Esophagus muscularis mucosa (tissue), 4 donors: ENCODE results near the gene ZNF69. TPM values are rescaled to one million over a fixed set of nuclear protein-coding genes. Genes with fewer than 3 reads are reported as not detected.
"Not testable (repeated sequence)": the region's sequence is repeated elsewhere in the genome, so short reads cannot be mapped to it uniquely, and the experiment has no call there.

Source experiments
- DNase-seq: peaks from one replicate; pipeline ENCODE4 v3.0.0-alpha.2; 2017; ENCODE audit errors: extremely low spot score
- H3K27ac ChIP-seq, 4 donors: fragments of 200-600 bp; sonication (generic); replicated peaks in 1 of 4; 1 replicate in 3 of 4; 2 replicates in 1 of 4; pipeline ENCODE4 v1.5.1; 2016 to 2019; ENCODE audit warnings: mild to moderate bottlenecking in 1 of 4
- H3K27me3 ChIP-seq, 4 donors: fragments of 200-600 bp; sonication (generic); one replicate each; pipeline versions ENCODE4 v1.5.1 to v1.6.0; 2016 to 2019
- H3K36me3 ChIP-seq, 4 donors: fragments of 200-600 bp; sonication (generic); one replicate each; pipeline ENCODE4 v1.5.1; 2016 to 2019
- H3K4me1 ChIP-seq, 4 donors: fragments of 200-600 bp; sonication (generic); one replicate each; pipeline ENCODE4 v1.5.1; 2016 to 2019
- H3K4me3 ChIP-seq, 4 donors: fragments of 200-600 bp; sonication (generic); 1 replicate in 2 of 4; 2 replicates in 2 of 4; pipeline ENCODE4 v1.5.1; 2016 to 2019; ENCODE audit warnings: mild to moderate bottlenecking in 4 of 4, moderate library complexity in 1 of 4
- H3K9me3 ChIP-seq, 4 donors: fragments of 200-600 bp; sonication (generic); 1 replicate in 3 of 4; 2 replicates in 1 of 4; pipeline ENCODE4 v1.5.1; 2016 to 2019
- EP300 ChIP-seq: sonication (generic); formaldehyde crosslinking; IDR thresholded peaks from one replicate; pipeline ENCODE4 v1.6.1; 2017; ENCODE audit warnings: antibody characterized with exemption
- POLR2A ChIP-seq: fragments of 450-650 bp; IDR thresholded peaks from one replicate; pipeline ENCODE4 v1.6.1; 2017; ENCODE audit warnings: antibody characterized with exemption, moderate library complexity, mild to moderate bottlenecking, low read depth
- POLR2AphosphoS5 ChIP-seq, 2 donors: sonication (generic); formaldehyde crosslinking; IDR thresholded peaks; one replicate each; pipeline ENCODE4 v1.6.1; 2017; ENCODE audit warnings: antibody characterized with exemption in 2 of 2
- WGBS: methylation state at CpG from one replicate; pipeline ENCODE4 v1.1.5; 2018; 5-methylcytosine and 5-hydroxymethylcytosine counted together
- intact Hi-C: fragments of 100-400 bp; cut with DNase I; formaldehyde crosslinking; loops from one replicate; pipeline ENCODE4 v1.15.1; 2023
- total RNA-seq, 4 donors: library from RNA; depleted of rRNA; stranded (reverse); fragments of >200 nt; gene quantifications; one replicate each; pipeline versions ENCODE4 v1.1.0 to v1.2.1, GENCODE V29; 2016
- TF ChIP-seq, protein P1 (sequence below), 3 experiments: fragments of 200-600 bp in 2 of 3; fragments of 450-650 bp in 1 of 3; sonication (generic) in 2 of 3; IDR thresholded peaks; one replicate each; pipeline ENCODE4 v1.5.1; 2017 to 2019; ENCODE audit warnings: antibody characterized with exemption in 3 of 3, mild to moderate bottlenecking in 2 of 3, moderate library complexity in 1 of 3

The ZNF69 gene
- total RNA-seq, 4 donors from 2014 or later = 3.8 to 8.2 (median 6.9) TPM

DNA sequence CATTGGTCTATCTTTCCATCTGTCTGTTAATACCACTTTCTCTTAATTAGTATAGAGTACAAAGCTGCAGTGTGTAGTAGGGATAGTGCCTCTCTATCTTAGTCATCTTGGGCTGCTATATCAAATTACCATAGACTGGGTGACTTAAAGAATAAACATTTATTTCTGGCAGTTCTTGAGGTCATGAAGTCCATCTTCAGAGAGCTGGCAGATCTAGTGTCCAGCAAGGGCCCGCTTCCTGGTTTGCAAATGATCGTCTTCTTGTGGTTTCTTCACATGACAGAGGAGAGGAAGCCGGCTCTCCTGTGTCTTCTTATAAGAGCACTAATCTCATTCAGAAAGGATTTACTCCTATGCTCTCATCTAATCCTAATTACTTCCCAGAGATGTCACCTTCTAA is 43.5 kb downstream of the ZNF69 start:
- TF ChIP-seq POLR2AphosphoS5 (IDR thresholded peaks at IDR 0.05) = no peak
- no peak for TF ChIP-seq EP300
- TF ChIP-seq, protein P1, sequence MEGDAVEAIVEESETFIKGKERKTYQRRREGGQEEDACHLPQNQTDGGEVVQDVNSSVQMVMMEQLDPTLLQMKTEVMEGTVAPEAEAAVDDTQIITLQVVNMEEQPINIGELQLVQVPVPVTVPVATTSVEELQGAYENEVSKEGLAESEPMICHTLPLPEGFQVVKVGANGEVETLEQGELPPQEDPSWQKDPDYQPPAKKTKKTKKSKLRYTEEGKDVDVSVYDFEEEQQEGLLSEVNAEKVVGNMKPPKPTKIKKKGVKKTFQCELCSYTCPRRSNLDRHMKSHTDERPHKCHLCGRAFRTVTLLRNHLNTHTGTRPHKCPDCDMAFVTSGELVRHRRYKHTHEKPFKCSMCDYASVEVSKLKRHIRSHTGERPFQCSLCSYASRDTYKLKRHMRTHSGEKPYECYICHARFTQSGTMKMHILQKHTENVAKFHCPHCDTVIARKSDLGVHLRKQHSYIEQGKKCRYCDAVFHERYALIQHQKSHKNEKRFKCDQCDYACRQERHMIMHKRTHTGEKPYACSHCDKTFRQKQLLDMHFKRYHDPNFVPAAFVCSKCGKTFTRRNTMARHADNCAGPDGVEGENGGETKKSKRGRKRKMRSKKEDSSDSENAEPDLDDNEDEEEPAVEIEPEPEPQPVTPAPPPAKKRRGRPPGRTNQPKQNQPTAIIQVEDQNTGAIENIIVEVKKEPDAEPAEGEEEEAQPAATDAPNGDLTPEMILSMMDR (IDR thresholded peaks at IDR 0.05) = no peak
- TF ChIP-seq POLR2A = no peak
- intact Hi-C loops = no loop called here
- H3K27ac ChIP-seq = no peak overlapping the region

DNA sequence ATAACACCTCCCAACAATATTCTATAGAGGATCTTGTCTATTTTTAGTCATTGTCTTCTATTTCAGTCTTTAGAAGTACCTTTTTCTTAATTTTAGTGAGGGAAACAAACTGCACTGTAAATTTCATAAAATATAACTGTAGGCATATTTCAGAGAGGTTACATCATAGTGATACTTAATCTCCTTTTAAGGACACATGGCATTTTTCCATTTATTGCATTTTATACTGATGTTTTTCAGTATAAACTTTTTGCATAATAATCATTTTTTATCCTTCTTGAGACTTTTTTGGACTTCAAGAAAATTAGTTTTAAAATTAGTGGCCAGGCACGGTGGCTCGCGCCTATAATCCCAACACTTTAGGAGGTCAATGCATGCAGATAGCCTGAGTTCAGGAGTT is 43.9 kb downstream of the ZNF69 start:
- Histone ChIP-seq H3K27ac (no peak overlapping the region), H3K36me3 (peaks cover 0 to 3% (median 0%) of the 10 kb centered on the region in 4 donors), H3K27me3 (no peaks in the 10 kb centered on the region), H3K4me3 (no peak overlapping the region), H3K9me3 (peaks cover 0 to 4% (median 0%) of the 10 kb centered on the region in 4 donors), H3K4me1 (peaks cover 0 to 15% (median 9%) of the 10 kb centered on the region in 4 donors)
- TF ChIP-seq EP300 (no peak), POLR2A (no peak), POLR2AphosphoS5 (IDR thresholded peaks at IDR 0.05) (no peak)
- TF ChIP-seq, protein P1 (IDR thresholded peaks at IDR 0.05) = no peak
- intact Hi-C loops = no loop called here
- 98% methylated on average over 3 of the region's 3 CpGs for WGBS
- no peak for DNase-seq

More for the DNA sequence above, 43.5 kb downstream of the ZNF69 start:
- Histone ChIP-seq H3K4me3 (no peak overlapping the region), H3K36me3 (peaks cover 0 to 3% (median 0%) of the 10 kb centered on the region in 4 donors), H3K9me3 (peaks cover 0 to 4% (median 0%) of the 10 kb centered on the region in 4 donors), H3K4me1 (peaks cover 4 to 20% (median 13%) of the 10 kb centered on the region in 4 donors), H3K27me3 (no peaks in the 10 kb centered on the region)
- 86% methylated on average over 3 of the region's 3 CpGs for WGBS
- no peak for DNase-seq

DNA sequence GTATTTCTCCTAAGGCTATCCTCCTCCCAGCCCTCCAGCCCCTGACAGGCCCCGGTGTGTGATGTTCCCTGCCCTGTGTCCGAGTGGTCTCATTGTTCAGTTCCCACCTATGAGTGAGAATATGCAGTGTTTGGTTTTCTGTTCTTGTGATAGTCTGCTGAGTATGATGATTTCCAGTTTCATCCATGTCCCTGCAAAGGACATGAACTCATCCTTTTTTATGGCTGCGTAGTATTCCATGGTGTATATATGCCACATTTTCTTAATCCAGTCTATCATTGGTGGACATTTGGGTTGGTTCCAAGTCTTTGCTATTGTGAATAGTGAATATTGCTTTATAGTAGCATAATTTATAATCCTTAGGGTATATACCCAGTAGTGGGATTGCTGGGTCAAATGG is 48.2 kb downstream of the ZNF69 start:
- H3K36me3 ChIP-seq = peaks cover 0 to 14% (median 6%) of the 10 kb centered on the region in 4 donors
- H3K4me3 ChIP-seq, DNase-seq, H3K27me3 ChIP-seq, H3K27ac ChIP-seq, H3K4me1 ChIP-seq, intact Hi-C loops: not testable (repeated sequence)
- peaks cover 0 to 22% (median 13%) of the 10 kb centered on the region in 4 donors for H3K9me3 ChIP-seq
- 98% methylated on average over 3 of the region's 3 CpGs for WGBS

DNA sequence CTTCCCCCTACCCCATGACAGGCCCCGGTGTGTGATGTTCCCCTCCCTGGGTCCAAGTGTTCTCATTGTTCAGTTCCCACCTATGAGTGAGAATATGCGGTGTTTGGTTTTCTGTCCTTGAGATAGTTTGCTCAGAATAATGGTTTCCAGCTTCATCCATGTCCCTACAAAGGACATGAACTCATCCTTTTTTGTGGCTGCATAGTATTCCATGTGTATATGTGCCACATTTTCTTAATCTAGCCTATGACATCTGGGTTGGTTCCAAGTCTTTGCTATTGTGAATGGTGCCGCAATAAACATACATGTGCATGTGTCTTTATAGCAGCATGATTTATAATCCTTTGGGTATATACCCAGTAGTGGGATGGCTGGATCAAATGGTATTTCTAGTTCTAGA is 50.8 kb downstream of the ZNF69 start:
- H3K4me1 ChIP-seq, H3K27me3 ChIP-seq, intact Hi-C loops, H3K4me3 ChIP-seq, DNase-seq, H3K27ac ChIP-seq: not testable (repeated sequence)
- H3K36me3 ChIP-seq = peaks cover 0 to 33% (median 20%) of the 10 kb centered on the region in 4 donors
- 94% methylated on average over 3 of the region's 3 CpGs for WGBS
- H3K9me3 ChIP-seq = peaks cover 0 to 48% (median 36%) of the 10 kb centered on the region in 4 donors

DNA sequence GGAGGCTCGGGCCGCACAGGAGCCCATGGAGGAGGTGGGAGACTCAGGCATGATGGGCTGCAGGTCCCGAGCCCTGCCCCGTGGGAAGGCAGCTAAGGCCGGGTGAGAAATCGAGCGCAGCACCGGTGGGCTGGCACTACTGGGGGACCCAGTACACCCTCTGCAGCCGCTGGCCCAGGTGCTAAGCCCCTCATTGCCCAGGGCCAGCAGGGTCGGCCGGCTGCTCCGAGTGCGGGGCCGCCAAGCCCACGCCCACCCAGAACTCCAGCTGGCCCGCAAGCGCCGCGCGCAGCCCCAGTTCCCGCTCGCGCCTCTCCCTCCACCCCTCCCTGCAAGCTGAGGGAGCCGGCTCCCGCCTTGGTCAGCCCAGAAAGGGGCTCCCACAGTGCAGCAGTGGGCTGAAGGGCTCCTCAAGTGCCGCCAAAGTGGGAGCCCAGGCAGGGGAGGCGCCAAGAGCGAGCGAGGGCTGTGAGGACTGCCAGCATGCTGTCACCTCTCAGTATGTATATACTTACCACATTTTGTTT is 53.8 kb downstream of the ZNF69 start:
- H3K27me3 ChIP-seq, H3K4me3 ChIP-seq, intact Hi-C loops, H3K4me1 ChIP-seq, H3K27ac ChIP-seq, DNase-seq: not testable (repeated sequence)
- Histone ChIP-seq H3K36me3 (peaks cover 2 to 55% (median 33%) of the 10 kb centered on the region in 4 donors), H3K9me3 (peaks cover 0 to 78% (median 65%) of the 10 kb centered on the region in 4 donors)
- 100% methylated on average over 17 of the region's 29 CpGs for WGBS

DNA sequence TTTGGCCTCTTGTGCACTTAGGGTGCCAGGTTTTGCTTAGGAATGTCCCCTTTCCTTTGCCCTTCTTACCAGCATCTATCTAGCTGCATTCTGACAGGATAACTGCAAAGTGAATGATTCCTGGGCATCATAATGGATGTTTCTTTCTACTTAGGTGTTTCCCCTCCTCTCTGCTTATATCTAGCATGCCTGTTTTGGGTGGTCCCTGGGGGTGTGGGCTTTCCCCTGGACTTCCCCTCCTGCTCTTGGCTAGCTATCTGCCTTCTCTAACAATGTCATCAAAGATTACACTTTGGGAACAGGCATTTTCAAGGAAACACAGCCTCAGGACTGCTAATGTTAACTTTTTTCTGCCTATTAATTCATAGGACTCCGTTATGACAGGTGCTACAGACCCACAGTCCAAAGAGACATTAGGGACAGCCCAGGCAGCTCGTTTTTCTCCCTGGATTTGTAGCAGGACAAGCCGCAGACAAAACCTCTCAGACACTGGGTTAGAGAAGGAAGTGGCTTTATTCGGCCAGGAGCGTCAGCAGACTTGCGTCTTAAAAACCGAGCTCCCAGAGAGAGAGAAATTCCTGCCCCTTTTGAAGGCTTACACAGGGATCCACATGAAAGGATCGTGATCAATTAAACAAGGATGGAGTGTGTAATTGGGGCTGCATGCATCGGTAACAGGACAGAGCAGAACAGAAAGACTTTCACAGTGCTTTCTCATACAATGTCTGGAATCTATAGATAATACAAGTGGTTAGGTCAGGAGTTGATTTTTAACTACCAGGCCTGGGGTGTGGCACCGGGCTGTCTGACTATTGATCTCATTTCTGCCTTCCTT is 54.6 kb downstream of the ZNF69 start:
- H3K27me3 ChIP-seq = no peaks in the 10 kb centered on the region
- intact Hi-C loops = no loop called here
- H3K27ac ChIP-seq = no peak overlapping the region
- H3K4me1 ChIP-seq = no peaks in the 10 kb centered on the region
- TF ChIP-seq, protein P1 (IDR thresholded peaks at IDR 0.05) = no peak
- TF ChIP-seq POLR2A = no peak
- no peak for TF ChIP-seq EP300
- TF ChIP-seq POLR2AphosphoS5 (IDR thresholded peaks at IDR 0.05) = no peak
- peaks cover 0 to 82% (median 73%) of the 10 kb centered on the region in 4 donors for H3K9me3 ChIP-seq
- no peak for DNase-seq
- 97% methylated on average over 10 of the region's 10 CpGs for WGBS
- H3K4me3 ChIP-seq = no peak overlapping the region
- H3K36me3 ChIP-seq = peaks cover 10 to 64% (median 40%) of the 10 kb centered on the region in 4 donors
